OCI-M2 (cell line): Measurements from ENCODE around the gene PSMB10.

ENCODE experiments used
- DNase-seq: peaks from one replicate; lab custom pipeline; 2025; ENCODE audit not compliant: unreplicated experiment; lab: John Stamatoyannopoulos, UW

The PSMB10 gene

GRCh38 chr16:67963662-67964321 is 27.1 kb upstream of the PSMB10 start:
- DNase-seq = no peak

GRCh38 chr16:67963292-67963661 is 26.6 kb upstream of the PSMB10 start:
- DNase-seq = no peak

- no peak for DNase-seq
Measured at GRCh38 chr16:67962135-67962534, 25.5 kb upstream of the PSMB10 start.

GRCh38 chr16:67961551-67961957 is 24.9 kb upstream of the PSMB10 start:
- DNase-seq = no peak

GRCh38 chr16:67959536-67960329 is 23.1 kb upstream of the PSMB10 start:
- no peak for DNase-seq

GRCh38 chr16:67957622-67958021 is 21.0 kb upstream of the PSMB10 start:
- DNase-seq = no peak

GRCh38 chr16:67954421-67955196 is 18.0 kb upstream of the PSMB10 start:
- no peak for DNase-seq

GRCh38 chr16:67953641-67954375 is 17.2 kb upstream of the PSMB10 start:
- no peak for DNase-seq

- DNase-seq = no peak
Measured at GRCh38 chr16:67951485-67951884, 14.8 kb upstream of the PSMB10 start.

- no peak for DNase-seq
Measured at GRCh38 chr16:67950335-67950843, 13.7 kb upstream of the PSMB10 start.

GRCh38 chr16:67949645-67950044 is 13.0 kb upstream of the PSMB10 start:
- no peak for DNase-seq

GRCh38 chr16:67948015-67948414 is 11.4 kb upstream of the PSMB10 start:
- no peak for DNase-seq

- DNase-seq = no peak
Measured at GRCh38 chr16:67946966-67947558, 10.4 kb upstream of the PSMB10 start.

GRCh38 chr16:67946128-67946569 is 9.5 kb upstream of the PSMB10 start:
- DNase-seq = no peak

GRCh38 chr16:67945392-67945933 is 8.8 kb upstream of the PSMB10 start:
- no peak for DNase-seq

- DNase-seq = no peak
Measured at GRCh38 chr16:67944690-67945391, 8.2 kb upstream of the PSMB10 start.

- DNase-seq = no peak
Measured at GRCh38 chr16:67943619-67944504, 7.2 kb upstream of the PSMB10 start, which contains the start of gene LCAT. Gene LCAT (minus strand): TSS chr16:67944120. CDS start chr16:67944101, 19 bp downstream.

GRCh38 chr16:67943256-67943618 is 6.6 kb upstream of the PSMB10 start:
- DNase-seq = no peak
